NCI-H774 (cell line): Measurements from ENCODE around the gene GLIS1.

ENCODE experiments used
- DNase-seq: peaks from one replicate; lab custom pipeline; 2025; lab: John Stamatoyannopoulos, UW

The GLIS1 gene

GRCh38 chr1:53638360-53639035 is 100.5 kb downstream of the GLIS1 start:
- no peak for DNase-seq

DNA sequence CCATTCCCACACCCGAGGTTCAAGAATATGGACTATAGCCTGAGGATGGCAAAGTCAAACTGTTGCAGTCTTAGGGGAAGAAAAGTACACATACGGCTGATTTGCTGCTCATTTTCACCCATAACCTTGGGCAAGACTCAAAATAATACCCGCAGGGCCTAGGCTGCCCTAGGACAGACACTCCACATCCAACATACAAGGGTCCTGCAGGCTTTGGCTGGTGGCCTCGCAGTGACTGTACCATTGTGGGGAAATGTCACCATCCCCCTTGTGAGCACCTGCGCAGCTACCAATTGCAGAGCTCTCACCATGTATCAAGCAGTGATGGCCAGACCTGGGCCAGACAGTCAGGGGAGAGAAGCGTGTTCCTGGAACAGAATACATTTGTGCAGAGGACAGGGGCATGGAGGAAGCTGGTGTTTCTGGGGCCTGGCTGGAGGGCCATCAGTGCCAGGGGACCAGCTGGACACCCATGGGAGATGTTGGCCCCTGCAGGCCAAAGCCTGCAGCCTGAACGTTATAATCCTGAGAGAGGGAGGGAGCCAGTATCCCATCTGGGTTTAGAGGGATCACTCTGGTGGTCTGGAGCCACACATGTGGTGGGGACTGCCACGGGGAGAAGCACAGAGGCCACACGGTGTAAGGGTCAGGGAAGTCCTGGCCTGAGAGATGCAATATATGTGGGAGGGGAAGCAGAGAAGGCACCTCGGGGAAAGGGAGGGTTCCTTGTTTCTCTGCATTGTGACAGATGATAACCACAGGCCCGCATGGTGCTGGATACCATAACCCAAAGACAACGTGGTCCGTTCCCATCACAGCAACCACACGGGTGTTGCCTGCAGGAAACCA is 101.2 kb downstream of the GLIS1 start:
- DNase-seq = no peak

DNA sequence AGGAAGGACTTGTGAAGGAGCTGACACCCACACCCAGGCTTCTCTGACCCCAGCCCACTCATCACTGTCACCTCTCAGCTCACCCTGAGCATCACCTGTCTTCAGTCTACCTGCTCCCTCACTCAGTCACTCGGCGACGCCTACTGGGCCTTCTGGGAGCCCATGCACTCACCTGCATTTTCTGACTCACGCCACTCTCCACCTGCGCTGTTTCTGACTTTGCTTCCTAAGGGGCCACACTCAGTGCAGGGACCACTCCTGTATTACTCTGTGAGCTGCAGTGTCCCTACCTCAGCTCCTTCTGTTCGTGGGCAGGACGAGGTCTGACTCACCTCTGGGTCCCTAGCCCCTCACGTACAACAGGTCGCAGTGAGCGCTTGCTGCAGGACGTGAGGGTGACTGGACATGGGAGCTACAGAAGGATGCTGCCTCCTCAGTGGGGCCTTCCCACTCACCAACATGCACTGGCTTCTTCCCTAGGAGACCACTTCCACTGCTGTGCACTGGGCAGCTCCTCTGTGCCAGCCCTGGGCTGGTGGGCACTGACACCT is 102.3 kb downstream of the GLIS1 start:
- DNase-seq = no peak

DNA sequence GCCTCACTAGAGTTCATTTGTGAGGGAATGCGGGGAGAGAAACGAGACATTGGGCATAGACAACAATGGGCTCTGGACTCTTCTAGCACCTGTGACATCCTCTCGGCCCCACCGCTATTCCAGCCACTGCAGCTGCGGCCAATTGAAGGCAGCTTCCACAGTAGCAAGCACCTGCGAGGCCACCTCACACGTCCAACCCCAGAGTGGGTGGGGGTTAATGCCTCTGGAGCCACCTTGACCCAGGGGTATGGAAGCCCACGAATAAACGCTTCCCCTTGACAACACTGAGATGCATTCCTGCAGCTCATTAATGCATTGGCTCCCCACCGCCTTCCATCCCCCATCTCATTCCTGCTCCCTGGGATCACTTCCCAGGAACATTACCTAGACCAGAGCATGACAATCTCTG is 104.4 kb downstream of the GLIS1 start:
- DNase-seq = no peak

GRCh38 chr1:53633073-53633704 is 105.8 kb downstream of the GLIS1 start:
- no peak for DNase-seq

DNA sequence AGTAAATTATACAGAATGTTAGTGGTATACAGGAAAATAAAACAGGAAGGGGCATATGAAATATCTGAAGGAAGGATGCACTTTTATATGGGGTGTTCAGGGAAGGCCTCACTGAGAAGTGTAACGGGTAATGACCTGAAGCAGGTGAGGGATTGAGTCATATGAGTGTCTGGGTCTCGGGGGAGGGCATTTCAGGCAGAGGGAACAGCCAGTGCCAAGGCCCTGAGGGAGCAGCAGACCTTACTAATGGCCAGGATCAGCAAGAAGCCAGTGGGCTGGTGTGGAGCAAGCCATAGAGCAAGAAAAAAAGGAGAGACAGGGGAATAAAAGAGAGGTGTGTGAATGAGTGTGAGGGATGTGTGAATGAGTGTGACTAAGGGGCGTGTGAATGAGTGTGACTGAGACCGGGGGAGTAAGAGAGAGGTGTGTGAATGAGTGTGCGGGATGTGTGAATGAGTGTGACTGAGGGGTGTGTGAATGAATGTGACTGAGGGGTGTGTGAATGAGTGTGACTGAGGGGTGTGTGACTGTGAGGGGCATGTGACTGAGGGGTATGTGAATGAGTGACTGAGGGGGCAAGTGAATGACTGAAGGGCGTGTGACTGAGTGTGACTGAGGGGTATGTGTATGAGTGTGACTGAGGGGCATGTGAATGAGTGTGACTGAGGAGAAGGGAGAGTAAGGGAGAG is 107.2 kb downstream of the GLIS1 start:
- DNase-seq = no peak

DNA sequence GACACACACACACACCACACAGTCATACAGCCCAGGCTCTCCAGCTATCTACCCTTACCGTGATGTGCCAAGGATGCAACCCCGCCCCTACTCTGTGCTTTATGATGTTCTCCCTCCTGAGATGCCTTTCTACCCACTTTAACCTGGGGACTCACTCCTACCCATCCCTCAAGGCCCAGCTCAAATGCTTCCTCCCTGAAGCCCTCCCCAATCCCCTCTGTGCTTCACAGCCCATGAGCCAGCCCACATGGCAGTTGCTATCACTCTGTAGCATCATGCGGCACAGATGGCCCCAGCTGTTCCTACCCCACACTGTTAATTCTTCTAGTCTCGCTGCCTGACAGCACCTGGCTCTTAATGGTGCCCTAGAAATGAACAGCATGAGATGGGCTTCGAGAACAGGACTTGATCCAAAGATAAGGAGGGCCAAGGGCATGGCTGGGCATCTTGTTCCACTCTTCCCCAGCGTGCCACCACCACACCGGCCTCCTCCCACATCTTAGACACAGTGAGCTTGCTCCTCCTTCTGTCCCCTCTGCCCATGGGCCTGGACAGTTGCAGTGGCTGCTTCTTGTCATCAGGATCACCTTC is 109.8 kb downstream of the GLIS1 start:
- no peak for DNase-seq

DNA sequence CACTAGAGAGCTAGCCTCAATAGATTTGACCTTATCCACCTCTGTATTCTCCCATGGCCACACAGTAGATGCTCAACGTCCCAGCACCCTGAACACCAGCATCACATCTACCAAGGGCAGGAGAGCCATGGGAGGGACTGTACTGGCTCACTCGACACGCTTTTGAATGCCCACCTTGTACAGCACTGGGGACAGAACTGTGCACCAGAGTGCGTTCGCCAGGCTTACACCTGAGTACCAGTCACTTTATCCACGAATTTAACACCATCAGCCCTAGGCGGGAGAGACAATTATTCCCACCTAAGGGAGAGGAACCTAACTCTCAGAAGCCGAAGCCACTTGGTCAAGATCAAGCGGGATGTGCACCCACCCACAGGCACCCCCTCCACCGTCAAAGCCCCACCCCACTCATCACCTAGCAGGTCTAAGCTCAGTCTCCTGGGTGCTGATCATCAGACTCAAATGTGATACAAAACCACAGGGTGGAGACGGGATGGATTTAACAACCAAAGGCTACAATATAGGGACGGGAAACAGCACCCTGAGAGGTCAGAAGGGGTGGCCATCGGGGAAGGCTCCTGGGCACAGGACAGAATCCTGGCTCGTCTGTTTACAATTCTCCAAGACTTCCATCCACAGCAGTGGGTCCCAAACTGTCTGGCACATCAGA is 110.5 kb downstream of the GLIS1 start:
- DNase-seq = no peak

DNA sequence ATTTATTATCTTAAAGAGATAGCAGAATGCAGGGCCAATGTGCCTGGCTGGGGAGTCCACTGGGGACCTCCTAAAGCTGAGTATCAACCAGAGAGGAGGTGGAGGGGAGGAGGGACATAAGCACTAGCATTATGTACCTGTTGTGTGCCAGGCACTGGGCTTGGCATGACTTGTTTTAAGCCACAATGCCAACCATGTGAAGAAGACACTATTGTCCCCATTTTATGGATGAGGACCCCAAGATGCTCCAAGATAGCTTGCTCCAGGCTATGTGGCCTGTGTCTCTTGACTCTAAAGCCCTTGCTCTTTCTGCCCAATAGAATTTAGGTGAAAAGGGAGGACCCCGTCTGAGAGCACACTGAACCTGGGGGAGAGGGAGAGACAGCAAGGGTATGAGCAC is 111.3 kb downstream of the GLIS1 start:
- no peak for DNase-seq

GRCh38 chr1:53627031-53627430 is 111.9 kb downstream of the GLIS1 start:
- DNase-seq = no peak

GRCh38 chr1:53626616-53627015 is 112.3 kb downstream of the GLIS1 start:
- DNase-seq = no peak

- no peak for DNase-seq
These were observed 113.0 kb downstream of the GLIS1 start for GRCh38 chr1:53625766-53626520.

GRCh38 chr1:53625049-53625448 is 113.9 kb downstream of the GLIS1 start:
- DNase-seq = no peak

DNA sequence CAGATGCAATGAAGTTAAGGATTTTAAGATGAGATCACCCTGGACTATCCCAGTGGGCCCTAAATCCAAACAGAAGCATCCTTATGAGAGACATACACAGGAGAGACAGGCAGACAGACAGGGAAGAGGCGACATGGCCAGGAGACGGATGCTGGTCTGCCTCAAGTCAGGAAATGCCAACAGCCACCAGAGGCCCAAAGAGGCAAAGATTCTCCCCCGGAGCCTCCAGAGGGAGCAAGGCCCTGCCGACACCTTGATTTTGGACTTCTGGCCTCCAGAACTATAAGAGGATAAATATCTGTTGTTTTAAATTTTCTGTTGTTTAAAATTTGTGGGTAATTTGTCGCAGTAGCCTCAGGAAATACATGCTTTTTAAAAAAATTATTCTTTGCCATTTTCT is 116.4 kb downstream of the GLIS1 start:
- DNase-seq = no peak

GRCh38 chr1:53621144-53621543 is 117.8 kb downstream of the GLIS1 start:
- DNase-seq = no peak

DNA sequence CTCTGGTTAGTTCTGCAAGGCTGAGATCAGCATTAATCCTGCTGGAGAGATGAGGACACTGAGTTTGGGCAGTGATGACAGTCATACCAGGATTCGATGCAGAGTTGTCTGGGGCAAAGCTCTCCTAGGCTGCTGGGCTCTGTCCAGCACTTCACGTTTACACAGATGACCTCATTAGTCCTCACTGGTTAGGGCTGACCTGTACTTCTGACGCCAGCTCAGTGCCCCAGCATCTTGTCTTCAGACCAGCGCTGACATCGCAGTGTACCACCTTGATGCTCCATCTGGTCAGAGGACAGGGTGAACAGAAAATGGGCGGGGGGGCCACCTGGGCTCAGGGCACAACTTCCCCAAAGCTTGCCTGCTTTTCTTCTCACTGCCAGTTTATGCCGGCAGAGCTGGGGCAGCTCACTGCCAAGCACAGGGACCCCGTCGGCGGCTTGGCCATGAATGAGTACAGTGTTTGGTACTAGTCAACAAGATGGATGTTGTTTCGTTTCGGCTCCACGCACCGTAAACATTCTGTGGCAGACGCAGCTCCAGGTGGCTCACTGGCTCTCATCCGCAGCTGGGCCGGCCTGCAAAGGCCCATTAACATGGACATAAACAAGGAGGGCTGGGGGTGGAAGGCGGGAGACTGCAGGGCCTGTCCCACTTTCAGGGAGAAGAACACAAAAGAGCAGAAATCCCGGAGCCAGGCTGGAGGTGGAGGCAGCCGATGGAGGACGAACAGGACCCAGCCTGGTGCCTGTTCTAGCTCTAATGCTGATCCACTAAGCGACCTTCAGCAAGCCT is 118.7 kb downstream of the GLIS1 start:
- no peak for DNase-seq

DNA sequence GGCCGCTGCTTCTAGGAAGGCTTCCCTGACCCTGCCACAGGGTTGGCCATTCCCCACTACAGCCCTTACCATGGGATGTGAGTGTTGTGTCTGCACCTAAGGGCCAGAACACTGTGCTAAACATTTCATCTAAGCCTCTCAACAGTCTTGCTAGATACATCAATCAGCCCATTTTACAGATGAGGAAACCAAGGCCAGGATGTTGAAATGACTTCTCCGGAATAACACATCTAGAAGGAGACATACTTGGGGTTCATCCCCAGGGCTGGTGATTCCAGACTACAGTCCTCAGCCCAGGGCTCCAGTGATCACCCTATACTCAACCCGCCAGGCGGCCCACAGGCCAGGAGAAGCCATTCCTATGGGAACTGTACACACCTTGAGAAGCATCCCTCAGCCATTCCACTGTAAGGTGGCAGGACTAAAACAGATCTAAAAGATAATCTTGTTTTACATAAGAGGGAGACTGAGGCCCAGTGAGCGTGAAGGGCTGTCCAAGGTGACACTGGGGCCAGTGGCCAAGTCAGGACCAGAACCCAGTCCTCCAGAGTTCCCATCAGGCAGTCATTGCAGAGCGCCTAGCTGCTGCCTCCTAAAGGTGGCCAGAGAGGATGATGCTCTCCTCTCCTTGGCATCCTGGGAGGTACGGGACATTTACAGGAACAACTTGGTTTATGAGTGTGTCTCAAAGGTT is 119.5 kb downstream of the GLIS1 start:
- no peak for DNase-seq

- DNase-seq = no peak
These were observed 120.2 kb downstream of the GLIS1 start for GRCh38 chr1:53618500-53619366.
